Fibroblast of the conjunctiva (primary cell): ENCODE measurements around the gene SDCCAG8.

Experiments used
- DNase-seq: peaks from one replicate; pipeline ENCODE4 v3.0.0-alpha.2; 2010; ENCODE audit warnings: low read depth

Gene SDCCAG8

DNA sequence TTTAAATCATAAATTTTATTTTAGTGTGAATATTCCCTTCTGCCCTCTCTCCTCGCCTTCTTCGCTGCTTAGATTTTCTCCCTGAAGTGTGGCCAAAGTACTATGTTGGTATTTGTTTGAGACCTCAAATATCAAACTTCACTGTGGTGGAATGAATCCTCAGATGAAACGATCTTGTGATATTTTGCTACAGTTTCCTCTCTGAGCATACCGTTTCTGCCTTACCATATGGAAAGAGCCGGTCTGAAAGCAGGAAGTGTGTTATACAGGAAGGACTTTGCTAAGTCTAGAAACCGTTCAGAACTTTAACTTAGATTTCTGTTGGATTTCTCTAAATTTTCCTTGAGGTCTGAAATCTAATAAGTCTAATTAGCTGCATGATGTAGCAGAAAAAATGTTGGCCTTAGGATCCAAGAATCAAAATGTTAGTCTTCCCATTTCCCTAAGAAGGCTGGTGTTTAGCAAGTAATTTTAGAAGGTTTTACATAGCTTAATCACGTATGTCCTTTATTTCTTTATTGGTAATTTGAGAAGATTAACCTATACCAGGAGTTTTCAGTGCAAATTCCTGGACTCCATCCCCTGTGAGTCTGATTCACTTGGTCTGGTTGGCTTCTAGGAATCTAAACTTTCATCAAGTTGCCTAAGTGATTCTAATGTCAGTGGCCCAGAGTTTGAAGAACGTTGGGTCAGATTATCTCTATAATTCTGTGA is 30.7 kb downstream of the SDCCAG8 start:
- no peak for DNase-seq

DNA sequence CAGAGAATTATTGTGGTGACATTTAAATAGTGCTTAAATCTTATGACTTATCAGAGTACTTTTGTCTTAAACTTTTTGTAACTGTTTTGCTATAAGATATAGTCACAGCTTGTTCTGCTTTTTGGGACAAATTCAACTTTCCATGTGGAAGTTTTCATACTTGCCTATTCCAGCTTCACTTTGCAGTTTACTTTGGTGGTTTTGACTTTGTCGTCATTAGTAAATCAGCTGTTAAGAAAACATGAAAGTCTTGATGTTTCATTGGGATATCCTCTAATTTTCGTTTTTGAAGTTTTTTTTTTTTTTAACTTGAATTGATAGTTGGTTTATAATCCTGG is 31.3 kb downstream of the SDCCAG8 start:
- no peak for DNase-seq

DNA sequence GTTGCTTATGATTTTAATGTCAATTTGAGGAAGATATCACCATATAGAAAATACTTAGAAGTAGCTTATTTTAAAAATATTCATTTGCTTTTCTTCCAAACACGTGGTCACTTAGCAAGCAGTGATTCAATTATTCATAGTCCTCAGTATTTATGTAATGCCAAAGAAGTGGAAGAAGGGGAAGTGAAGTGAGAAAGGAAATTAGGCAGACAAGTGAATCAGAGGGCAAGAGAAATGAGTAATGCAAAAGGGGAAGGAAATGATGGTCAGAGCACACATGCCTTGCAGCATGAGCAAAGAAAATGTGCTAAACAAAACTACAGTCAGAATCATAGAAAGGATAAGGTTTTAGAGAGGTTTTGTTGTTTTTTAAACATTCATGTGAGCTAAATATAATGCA is 31.8 kb downstream of the SDCCAG8 start:
- DNase-seq: peak; percentile 26

DNA sequence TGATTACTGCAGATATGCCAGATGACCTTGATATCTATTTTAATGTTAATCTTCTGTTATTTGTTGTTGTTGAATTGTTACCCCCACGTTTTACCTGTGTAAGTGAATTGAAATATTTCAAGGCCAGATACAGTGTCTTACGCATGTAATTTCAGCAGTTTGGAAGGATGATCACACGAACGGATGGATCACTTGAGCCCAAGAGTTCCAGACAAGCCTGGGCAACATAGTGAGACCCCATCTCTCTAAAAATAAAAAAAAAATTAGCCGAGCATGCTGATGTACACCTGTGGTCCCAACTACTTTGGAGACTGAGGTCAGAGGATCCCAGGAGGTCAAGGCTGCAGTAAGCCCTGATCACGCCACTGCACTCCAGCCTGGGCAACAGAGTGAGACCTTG is 32.2 kb downstream of the SDCCAG8 start:
- DNase-seq: no peak

DNA sequence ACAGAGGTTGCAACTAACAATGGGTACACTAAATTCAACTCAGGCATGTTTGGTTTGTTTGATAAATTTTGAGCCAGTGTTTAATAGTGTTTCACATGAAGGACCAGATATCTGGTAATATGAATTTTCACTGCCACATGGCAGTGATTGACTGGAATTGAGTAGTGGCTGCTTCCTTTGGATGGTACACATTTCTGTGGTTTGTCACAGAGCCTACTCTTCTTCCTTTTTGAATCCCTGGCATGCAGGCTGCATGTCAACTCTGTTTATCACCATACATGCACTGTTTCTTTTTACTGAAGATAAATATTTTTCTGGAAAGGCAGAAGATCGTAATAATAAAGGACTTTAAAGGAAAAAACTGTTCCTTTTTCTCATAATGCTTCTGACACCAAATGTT is 35.5 kb downstream of the SDCCAG8 start:
- no peak for DNase-seq

DNA sequence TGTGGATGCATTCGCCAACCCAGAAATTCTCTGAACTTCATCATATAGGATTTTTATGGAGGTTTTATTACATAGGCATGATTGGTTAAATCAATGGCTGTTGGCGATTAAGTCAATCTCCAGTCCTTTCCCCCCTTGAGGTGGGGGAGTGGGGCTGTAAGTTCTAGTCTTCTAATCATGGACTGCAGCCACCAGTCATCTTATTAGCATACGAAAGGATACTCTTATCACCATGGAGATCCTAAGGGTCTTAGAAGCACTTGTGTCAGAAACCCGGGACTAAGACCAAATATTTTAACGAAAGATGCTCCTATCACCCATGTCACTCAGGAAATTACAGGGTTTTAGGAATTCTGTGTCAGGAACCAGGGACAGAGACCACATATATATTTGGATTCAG is 36.3 kb downstream of the SDCCAG8 start:
- no peak for DNase-seq

DNA sequence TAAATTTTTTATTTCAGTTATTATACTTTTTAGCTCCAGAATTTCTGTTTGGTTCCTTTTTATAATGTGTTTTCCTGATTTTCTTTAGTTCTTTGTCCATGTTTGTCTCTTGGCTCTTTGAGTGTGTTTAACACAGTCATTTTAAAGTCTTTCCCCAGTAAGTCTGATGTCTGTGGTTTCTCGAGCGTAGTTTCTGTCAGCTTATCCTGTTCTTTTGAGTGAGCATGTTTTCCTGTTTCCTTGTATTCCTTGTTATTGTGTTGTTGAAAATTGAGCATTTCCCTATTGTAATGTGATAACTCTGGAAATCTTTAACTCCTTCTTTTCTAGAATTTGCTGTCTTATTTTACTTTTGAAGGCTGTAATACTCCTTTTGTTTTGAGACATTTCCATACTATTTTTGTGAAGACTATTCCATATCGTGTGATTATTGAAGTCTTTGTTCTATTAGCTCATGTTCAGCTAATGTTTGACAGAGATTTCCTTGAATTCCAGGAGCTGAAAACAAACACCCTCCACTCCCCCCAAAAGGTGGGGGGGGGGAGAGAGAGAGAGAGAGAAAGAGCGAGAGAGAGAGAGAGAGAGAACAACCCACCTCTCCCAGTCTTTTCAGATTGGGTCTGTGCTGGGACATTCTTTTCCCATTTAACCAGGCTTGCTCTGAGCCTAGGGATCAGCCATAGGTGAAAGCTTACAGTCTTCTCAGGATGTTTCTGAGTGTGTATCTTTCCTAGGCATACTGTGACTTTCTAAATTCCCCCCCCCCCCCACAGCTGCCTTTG is 38.3 kb downstream of the SDCCAG8 start:
- no peak for DNase-seq

DNA sequence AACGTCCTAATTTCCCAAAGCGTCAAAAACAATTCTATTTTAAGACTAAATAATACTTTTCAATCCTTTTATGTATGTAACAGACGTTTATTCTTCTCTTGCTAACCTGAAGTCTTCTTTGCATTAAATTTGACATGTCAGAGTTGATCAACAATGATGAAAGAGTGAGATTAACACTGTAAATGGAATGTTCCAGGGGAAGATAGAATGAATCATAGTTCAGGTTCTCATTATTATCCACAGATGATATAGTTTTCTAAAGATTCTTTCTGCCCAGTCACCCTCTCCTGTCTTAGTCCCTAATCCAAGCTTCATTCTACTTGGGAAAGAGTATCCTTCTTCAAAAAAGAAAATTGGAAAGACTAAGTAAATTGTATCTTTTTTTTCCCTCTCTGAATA is 38.9 kb downstream of the SDCCAG8 start:
- DNase-seq: peak; percentile 66

DNA sequence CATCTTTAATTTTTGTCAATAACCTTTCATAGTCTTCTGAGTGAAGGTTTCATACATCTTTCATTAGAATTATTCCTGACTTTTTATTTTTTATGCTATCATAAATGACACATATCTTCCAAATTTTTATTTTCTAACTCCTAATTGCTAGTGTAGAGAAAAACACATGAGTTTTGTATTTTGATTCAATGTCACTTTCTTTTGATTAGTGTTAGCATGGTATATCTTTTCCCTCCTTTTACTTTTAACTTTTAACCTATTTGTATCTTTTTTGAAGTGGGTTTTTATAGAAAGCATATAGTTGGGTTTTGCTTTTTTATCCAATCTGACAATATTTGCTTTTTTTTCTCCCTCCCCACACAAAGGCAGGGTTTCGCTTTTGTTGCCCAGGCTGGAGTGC is 43.2 kb downstream of the SDCCAG8 start:
- no peak for DNase-seq

DNA sequence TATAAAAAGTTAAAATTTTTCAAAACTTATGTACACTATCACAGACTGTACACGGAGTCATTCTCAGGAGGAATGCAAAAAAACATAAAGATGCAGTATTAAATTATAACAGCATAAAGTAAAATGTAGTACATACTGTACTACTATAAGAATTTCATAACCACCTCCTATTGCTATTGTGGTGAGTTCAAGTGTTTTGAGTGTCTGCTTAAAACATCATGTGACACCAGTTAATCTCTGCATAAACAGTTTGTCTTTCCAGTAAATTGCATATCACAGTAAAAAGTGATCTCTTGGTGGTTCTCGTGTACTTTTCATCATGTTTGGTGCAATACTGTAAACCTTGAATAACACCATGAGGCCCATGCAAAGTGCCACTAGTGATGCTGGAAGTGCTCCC is 45.2 kb downstream of the SDCCAG8 start:
- no peak for DNase-seq

DNA sequence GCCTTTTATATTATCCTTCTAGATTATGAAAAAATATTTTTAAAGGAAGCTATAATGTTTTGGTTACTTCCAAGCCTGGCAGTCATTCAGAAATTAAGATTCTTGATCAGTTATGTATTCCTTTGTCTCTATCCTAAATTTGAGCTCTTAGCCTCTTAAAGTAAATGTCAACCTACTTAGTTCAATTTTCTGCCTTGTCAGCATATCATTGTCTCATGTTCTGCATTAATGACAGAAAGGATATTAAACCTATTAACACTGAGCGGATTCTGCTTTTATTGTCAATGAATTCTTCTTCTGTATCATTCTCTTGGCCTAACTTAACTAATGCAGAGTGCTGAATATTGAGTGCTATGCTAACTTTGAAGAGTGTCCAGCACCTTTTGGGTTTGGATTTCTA is 56.0 kb downstream of the SDCCAG8 start:
- DNase-seq: no peak

DNA sequence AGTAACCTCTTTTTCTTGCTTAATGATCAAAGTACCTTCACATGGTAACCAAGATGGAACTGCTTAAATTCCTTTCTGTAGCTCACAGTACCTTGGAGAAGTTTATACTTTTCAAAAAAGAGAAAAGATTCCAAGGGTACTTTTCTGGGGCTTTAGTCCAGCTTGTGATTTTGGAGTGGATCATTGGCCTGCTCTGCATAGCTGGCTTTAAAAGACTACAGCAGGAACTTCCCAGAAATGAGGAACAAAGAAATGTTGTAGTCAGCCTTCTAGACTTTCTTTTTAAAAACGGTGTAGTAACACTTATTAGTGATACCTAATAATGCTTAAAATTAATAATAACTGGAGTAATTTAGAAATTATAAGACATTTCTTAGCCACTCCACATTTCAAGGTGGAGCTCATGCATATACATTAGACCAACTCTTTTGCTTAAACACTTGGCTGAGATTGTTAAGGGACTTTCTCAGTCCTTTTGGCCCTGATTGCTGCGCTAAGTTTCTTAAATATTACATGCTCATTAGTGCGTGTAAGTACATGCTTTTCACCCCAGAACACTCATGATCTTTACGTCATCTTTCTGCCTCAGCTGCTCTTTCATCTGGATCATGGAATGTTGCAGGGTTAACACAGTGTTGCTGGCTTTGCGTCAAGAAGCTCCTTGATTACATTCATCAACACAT is 57.3 kb downstream of the SDCCAG8 start:
- DNase-seq: no peak

DNA sequence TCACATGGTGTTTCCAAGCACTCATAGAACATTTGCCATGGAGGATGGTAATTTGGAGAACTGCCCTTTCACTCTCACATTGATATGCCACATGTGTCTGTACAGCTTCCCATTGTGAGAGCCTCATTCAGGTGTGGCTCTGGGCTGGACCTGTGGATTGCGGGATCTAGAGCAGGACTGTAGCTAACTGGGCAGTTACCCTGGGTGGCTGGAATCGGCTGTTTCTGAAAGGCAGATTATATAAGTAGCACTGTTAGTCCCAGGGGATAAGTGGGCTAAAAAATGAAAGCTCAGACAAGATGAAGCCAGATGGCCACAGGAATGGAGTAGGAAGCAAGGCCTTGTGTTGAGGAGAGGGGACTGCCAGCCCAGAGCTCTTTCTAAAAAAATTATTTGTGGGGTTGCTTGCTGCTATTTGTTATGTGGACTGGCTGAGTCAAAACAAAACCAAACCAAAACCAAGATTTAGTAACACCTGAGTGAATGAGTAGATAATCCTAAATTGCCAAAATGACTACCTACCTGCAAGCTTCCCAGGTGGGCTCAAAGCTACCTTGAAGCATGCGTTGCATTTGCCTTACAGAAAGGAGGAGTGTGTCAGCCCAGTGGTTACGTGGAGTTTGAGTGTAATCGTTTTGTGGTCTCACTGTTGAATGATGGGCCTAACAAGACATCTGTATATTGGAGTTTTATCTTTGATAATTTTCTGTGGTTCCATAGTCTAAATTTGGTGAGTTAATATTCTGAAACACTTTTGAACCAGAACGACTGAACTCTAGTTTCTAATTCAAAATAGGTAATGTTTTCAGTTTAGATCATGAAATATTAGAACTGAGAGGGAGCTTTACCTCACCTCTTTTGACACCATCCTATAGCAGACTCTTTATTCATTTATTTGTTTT is 58.0 kb downstream of the SDCCAG8 start:
- DNase-seq: no peak

DNA sequence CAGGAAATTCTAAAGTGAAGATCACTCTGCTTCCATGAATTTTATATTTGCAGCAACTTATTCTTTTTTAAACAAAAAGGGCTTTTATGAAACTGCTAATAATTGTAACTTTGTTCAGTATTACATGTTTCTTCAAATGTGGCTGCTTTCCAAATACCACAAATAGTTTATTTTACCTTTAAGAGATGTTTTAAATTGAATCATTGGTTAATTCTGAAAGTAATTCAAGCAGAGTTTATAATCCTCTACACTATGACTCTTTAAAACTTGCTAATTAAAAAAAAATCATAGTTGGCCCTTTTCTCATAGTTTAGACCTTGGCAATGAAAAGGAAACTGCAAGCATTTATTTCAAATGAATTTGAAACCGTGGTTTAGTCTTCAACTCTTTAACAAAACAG is 59.6 kb downstream of the SDCCAG8 start:
- DNase-seq: no peak

DNA sequence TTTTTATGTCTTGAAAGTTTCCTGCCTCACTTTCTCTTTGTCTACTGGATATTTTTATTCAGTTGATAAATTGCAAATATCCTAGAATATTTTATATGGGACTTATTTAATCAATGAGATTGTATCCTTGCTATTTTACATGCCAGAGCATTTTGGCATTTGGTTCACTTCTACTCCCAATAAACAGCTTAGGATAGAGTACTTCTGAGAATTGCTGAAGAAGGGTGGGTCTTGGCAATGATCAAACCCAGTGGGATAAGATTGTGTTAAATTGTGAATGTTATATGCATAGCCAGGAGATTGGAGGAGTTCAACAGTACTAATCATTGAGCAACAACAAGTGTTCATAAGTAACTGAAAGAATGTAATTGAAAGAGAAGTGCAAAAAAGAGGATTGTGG is 60.1 kb downstream of the SDCCAG8 start:
- DNase-seq: no peak

DNA sequence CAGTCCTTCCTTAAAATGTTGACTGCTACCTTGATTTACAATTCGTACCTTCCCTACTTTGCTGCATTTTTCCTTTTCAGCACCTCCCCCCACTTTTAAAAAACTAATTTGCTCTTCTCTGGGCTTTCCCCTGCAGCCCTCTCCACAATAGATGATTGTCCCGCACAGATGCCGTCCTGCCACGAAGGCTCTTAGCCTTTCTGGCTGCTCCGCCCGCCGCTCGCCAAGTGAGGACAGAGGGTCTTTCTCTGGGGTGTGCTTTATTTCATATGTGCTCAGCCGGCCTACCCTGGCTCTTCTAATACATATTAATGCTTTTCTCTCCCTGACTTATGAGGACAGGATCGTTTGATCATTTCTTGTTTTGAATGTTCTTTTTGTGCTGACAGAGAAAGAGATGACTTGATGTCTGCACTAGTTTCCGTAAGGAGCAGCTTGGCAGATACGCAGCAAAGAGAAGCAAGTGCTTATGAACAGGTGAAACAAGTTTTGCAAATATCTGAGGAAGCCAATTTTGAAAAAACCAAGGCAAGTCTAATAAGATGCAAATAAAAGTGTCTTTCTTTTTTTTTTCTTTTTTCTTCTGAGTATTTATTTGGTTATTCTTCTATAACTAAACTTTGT is 60.6 kb downstream of the SDCCAG8 start:
- DNase-seq: no peak

DNA sequence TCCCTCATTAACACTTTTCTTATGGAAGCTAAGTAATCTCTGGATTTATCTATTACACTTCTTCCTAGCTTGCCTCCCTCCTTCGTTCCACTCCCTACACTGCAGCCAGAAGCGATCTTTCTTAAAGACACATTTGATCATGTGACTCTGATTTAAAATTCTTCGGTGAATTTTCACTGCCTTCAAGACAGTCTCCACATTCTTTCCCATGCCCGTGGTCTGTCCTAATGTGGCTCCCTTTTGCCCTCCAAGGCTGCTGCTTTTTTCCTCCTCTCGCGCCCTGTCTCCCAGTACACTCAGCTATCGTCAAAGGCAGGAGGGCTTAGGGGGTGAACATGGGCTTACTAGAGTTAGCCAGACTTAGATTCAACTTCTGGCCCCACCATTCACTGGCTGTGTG is 64.4 kb downstream of the SDCCAG8 start:
- DNase-seq: no peak

DNA sequence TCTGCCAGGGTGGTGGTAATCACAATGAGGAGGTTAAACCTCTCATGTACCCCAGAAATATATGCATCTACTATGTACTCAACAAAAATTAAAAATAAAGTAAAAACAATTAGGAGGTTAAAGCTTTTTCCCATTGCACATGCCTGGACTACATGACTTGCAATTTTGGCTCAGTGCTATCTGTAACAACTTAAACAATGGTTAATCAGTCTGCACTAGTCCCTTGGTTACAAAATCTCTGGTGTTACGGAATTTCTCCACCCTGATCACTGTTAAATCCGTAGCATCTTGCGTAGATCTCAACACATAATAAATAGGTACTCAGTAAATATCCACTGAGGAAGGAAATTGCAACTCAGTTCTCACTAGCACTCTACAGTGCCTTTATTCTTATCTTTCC is 66.5 kb downstream of the SDCCAG8 start:
- DNase-seq: no peak

DNA sequence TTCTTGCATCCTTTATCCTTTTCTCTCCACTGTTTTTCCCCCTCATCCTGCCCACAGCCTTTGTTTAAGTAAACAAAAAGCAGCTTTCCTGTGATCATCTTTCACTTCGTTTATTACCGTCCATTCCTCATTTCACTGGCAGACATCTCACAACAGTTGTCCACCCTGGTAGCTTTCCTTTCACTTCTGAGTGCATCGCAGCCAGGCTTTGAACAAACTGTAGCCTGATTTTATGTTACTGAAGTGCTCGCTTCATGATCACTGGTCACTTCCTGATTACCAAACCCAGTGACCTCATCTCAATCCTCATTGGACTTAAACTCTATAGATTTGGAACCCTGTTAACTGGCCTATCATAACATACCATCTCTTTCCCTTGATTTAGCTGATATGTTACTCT is 67.7 kb downstream of the SDCCAG8 start:
- no peak for DNase-seq

DNA sequence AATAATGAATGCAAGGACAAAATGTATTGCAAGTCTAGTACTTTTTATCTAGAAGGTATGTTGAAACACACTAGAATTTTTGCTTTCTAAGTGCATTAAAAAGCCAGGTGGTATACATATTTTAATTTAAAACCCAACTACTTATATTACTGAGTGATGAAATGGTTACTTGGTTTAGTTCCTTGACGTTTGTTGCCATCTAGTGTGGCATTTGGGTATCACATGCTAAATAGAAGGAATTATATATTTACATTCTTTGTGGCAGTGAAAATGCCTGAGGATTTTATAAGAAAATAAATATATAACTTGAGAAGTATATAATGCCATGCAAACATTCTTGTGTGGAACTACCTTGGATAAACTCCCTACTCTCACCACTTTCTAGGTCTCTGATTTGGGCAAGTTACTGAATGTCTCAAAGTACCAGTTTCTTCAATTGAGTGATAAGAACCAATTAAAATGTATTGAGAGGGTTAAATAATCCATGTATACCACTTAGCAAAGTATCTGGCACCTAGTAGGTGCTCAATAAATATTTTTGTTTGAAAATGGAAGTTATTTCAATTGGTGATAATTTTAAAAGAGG is 69.6 kb downstream of the SDCCAG8 start:
- DNase-seq: peak; percentile 63

DNA sequence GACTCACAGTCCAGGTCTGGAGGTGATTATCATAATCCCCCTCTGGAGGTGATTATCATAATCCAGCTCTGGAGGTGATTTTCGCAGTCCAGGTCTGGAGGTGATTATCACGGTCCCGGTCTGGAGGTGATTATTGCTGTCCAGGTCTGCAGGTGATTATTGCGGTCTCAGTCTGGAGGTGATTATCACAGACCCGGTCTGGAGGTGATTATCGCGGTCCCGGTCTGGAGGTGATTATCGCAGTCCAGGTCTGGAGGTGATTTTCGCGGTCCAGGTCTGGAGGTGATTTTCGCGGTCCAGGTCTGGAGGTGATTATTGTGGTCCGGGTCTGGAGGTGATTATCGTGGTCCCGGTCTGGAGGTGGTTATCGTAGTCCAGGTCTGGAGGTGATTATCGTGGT is 76.6 kb downstream of the SDCCAG8 start:
- no peak for DNase-seq

DNA sequence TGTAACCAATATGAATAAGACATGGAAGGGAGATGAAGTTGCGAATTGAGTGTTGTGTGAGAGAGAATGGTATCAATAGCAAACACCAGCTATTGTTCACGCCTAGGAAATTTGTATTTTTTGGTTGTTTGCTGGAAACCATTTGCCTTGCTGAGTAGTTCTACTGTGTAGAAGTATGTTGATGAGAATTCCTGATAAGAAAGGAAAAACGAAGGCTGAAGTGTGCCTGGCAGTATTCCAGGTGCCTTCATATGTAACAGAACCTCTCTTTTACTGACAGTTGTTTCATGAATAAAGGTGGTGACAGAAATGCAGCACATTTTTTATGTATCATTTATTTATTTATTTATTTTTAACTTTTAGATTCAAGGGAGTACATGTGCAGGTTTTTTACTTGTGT is 79.5 kb downstream of the SDCCAG8 start:
- DNase-seq: no peak
